HG03558 (cell line): Measurements from ENCODE around the gene RGS13.
"Not testable (repeated sequence)": the region's sequence is repeated elsewhere in the genome, so short reads cannot be mapped to it uniquely, and the experiment has no call there.

Experiments used
- ATAC-seq: cut with Tn5 transposase; IDR thresholded peaks from one replicate; pipeline ENCODE4 v1.9.1; 2021; ENCODE audit warnings: moderate number of reproducible peaks; ENCODE audit not compliant: unreplicated experiment; ENCODE audit errors: extremely low read depth

RGS13 gene

DNA sequence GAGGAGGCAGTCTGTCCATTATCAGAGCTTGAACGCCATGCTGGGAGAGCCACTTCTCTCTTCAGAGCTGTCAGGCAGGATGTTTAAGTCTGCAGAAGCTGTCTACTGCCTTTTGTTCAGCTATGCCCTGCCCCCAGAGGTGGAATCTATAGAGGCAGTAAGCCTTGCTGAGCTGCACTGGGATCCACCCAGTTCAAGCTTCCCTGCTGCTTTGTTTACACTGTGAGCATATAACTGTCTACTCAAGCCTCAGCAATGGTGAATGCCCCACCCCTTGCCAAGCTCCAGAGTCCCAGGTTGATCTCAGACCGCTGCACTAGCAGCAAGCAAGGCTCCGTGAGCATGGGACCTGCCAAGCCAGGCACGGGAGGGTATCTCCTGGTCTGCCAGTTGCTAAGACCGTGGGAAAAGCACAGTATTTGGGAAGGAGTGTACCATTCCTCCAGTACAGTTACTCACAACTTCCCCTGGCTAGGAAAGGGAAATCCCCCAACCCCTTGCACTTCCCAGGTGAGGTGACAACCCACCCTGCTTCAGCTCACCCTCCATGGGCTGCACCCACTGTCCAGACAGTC, 32.5 kb downstream of the RGS13 start:
- ATAC-seq: no peak

DNA sequence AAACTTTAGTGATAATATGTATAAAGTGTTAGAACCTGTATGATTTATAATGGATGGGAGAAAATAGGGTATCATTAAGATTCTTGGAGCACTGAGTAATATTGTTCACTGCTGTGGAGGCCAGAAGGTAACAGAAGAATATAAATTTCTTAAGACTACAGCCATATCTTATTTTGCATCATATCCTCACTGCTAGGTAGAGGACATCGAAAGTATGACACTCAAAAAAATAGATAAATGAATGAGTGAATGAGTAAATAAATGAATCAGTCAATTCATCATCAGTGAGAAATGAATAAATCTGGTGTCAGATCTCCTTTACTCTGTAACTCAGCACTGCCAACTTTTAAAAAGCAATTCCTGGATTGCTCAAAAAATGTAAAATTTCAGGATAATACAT, 33.2 kb downstream of the RGS13 start:
- no peak for ATAC-seq

DNA sequence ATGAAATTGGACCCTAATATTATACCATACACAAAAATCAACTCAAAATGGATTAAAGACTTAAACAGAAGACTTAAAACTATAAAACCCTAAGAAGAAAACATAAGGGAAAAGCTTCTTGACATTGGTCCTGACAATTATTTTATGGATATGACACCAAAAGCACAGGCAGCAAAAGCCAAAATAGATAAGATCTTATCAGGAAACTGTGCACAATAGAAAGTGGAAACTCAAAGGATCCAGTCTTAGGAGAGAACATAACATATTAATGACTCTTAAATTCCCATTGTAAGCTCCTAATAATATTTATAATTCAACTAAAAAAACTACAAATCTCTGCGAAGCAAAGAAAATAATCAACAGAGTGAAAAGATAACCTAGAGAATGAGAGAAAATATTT, 39.8 kb downstream of the RGS13 start:
- no peak for ATAC-seq

DNA sequence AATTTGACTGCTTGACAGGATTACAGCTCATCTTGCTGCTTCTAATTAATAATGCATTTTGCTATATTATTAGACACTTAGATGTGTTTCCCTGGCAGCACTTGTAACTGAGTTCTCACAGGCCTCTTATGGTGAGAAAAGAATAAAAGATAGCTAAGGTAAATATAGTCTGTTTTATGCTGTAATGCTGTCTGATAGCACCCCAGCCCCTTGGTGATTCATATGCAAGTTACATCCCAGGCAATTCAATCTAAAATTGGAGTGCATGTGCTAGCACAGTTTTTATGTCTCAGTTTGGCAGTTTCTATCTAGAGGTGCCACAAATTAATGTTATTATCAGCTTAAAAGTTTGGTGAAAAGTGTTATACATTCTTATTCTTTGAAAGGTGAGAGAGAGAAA, 42.2 kb downstream of the RGS13 start:
- ATAC-seq: no peak

GRCh38 chr1:192682335-192682734, 46.4 kb downstream of the RGS13 start:
- no peak for ATAC-seq

DNA sequence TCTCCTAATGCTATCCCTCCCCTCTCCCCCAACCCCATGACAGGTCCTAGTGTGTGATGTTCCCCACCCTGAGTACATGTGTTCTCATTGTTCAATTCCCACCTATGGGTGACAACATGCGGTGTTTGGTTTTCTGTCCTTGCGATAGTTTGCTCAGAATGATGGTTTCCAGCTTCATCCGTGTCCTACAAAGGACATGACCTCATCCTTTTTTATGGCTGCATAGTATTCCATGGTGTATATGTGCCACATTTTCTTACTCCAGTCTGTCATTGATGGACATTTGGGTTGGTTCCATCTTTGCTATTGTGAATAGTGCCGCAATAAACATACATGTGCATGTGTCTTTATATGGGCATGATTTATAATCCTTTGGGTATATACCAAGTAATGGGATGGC, 47.1 kb downstream of the RGS13 start:
- ATAC-seq: not testable (repeated sequence)

- no peak for ATAC-seq
These were observed 53.5 kb downstream of the RGS13 start for GRCh38 chr1:192689459-192689858.

- no peak for ATAC-seq
These were observed 55.1 kb downstream of the RGS13 start for GRCh38 chr1:192691041-192691440.

GRCh38 chr1:192696082-192696481, 60.1 kb downstream of the RGS13 start:
- ATAC-seq: no peak

GRCh38 chr1:192697771-192698170, 61.8 kb downstream of the RGS13 start:
- no peak for ATAC-seq

DNA sequence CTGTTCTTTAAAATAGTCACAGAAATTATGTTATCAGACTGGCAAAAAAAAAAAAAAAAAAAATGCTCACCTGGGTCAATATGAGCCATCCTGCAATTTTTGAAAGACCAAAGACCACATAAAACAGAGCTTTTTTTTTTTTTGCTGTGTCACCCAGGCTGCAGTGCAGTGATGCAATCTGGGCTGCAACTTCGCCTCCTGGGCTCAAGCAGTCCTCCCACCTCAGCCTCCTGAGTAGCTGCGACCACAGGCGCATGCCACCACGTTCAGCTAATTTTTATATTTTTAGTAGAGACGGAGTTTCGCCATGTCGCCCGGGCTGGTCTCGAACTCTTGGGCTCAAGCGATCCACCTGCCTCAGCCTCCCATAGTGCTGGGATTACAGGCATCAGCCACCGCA, 62.8 kb downstream of the RGS13 start:
- no peak for ATAC-seq

- no peak for ATAC-seq
These were observed 64.9 kb downstream of the RGS13 start for GRCh38 chr1:192700834-192701271.

DNA sequence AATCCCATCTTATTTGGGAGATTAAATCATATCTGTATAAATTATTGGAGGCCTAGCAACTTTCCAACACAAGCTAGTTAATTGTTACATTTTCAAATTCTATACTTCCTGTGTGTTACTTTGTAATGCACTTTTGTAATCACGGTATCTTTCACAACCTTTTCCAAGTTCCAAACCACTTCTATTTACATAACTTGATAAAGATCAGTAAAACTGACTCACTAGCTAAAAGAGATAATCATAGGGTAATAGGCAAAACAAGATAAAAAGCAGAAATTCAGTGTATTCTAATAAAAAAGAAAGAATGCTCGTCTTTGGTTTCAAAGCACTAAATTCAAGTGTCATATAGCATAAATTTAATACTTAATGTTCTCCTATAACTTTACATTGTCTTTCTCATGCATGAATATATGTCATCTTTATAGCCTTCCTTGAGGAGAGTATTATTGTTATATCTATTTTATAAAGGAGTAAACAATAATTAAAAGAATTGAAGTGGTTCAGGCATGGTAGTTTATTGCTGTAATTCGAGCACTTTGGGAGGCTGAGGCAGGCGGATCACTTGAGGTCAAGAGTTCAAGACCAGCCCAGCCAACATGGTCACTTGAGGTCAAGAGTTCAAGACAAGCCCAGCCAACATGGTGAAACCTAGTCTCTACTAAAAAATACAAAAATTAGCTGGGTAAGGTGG, 66.4 kb downstream of the RGS13 start:
- ATAC-seq: no peak

GRCh38 chr1:192703283-192704206, 67.6 kb downstream of the RGS13 start:
- peak; percentile 73 for ATAC-seq

DNA sequence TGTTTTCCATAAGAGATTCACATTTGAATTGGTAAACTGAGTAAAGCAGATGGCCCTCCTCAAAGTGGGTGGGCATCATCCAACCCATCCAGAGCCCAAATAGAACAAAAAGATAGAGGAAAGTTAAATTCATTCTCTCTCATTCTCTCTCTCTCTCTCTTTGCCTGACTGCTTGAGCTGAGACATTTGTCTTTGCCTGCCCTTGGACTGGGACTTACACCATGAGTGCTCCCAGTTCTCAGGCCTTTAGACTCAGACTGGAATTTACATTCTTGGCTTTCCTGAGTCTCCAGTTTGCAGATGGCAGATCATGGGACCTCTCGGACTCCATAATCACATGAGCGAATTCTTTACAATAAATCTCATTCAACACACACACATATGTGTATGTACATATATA, 69.6 kb downstream of the RGS13 start:
- no peak for ATAC-seq

- no peak for ATAC-seq
These were observed 71.0 kb downstream of the RGS13 start for GRCh38 chr1:192706936-192707335.

DNA sequence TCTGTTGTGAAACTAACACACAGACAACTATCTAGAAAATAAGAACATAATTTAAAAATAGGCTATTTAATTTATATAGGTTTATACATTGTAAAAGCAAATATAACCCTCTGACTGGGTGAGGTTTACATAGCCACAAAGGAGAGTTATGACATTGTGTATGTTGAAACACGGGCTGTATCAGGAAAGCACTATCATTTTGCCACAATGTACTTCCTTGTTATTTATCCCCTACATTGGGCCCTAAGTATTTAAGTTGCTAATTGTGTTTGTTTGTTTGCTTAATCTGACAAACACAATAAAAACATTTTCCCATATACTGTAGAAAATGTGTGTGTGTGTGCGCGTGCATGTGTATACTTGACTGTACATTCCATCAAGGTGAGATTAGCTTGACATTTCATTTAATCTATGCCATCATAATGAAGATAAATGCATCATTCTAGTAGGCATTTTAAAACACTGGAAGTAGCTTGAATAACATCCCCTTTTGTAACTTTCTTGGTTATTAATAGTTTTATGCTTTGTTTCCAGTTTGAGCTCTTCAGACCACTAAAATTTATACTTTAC, 72.1 kb downstream of the RGS13 start:
- no peak for ATAC-seq

DNA sequence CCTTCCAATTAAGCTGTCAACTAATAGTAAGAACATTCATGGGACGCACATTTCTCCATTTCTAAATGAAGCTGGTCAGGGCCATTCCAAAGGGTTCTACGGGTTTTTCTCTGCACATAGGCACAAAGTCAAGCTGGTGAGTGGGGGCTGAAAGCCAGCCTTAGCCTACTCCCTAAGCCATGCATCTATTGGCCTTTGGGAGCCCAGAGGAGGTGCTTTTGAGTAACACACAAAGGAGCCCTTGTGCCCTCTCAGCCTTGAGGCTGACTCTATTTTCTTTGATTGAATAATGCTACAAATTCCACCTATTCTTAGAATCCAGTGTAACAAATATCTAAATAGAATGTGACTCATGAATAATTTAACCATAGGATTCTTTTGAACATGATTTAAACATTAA, 73.6 kb downstream of the RGS13 start:
- no peak for ATAC-seq
